Measurements from ENCODE around the gene SCFD2.

GRCh38 chr4:53228036-53228435 lies 137.8 kb downstream of the SCFD2 start:
- TF ChIP-seq ZNF274 (IDR thresholded peaks at IDR 0.05; ENCODE audit: low read depth, low read length) = no peak
- no peak for TF ChIP-seq SUZ12 (IDR thresholded peaks at IDR 0.05; ENCODE audit: extremely low read depth, insufficient read depth, insufficient read length)
- no peak for TF ChIP-seq YY1 (IDR thresholded peaks at IDR 0.05; ENCODE audit: insufficient read depth, insufficient read length)
